Stomach (tissue), 9 donors: ENCODE results near the gene COQ8B. TPM values are rescaled to one million over a fixed set of nuclear protein-coding genes. Genes with fewer than 3 reads are reported as not detected.

ENCODE experiments used
- DNase-seq, 2 donors: peaks; one replicate each; pipeline versions ENCODE4 v3.0.0 to v3.0.0-alpha.2; 2013 to 2019
- H3K27ac ChIP-seq, 5 donors: fragments of 200-600 bp in 4 of 5; sonication (generic) in 4 of 5; one replicate each; pipeline ENCODE4 v1.5.1; 2013 to 2019; ENCODE audit warnings: mild to moderate bottlenecking in 1 of 5, moderate library complexity in 1 of 5
- H3K27me3 ChIP-seq, 3 donors: fragments of 200-600 bp; sonication (generic); one replicate each; pipeline ENCODE4 v1.5.1; 2017 to 2019; ENCODE audit warnings: mixed run types in 1 of 3
- H3K36me3 ChIP-seq, 4 donors: fragments of 200-600 bp; sonication (generic); 1 replicate in 3 of 4; 2 replicates in 1 of 4; pipeline ENCODE4 v1.5.1; 2016 to 2019
- H3K4me1 ChIP-seq, 4 donors: fragments of 200-600 bp; sonication (generic); one replicate each; pipeline ENCODE4 v1.5.1; 2016 to 2019
- H3K4me3 ChIP-seq, 4 donors: fragments of 200-600 bp; sonication (generic) in 3 of 4; one replicate each; pipeline ENCODE4 v1.5.1; 2016 to 2019; ENCODE audit warnings: mild to moderate bottlenecking in 1 of 4
- H3K9me3 ChIP-seq, 4 donors: fragments of 200-600 bp; sonication (generic); one replicate each; pipeline ENCODE4 v1.5.1; 2016 to 2019
- EP300 ChIP-seq: sonication (generic); formaldehyde crosslinking; IDR thresholded peaks from one replicate; pipeline ENCODE4 v1.6.1; 2017; ENCODE audit warnings: antibody characterized with exemption
- POLR2A ChIP-seq, 4 donors: fragments of 450-650 bp; IDR thresholded peaks; one replicate each; pipeline ENCODE4 v1.6.1; 2016; ENCODE audit warnings: antibody characterized with exemption in 4 of 4, control low read depth in 2 of 4, mild to moderate bottlenecking in 1 of 4, moderate library complexity in 1 of 4
- POLR2AphosphoS5 ChIP-seq, 3 donors: sonication (generic); formaldehyde crosslinking; IDR thresholded peaks; one replicate each; pipeline ENCODE4 v1.6.1; 2016; ENCODE audit warnings: antibody characterized with exemption in 3 of 3
- WGBS, 5 donors: extraction: QIAGEN DNeasy Blood & Tissue Kit in 3 of 5; methylation state at CpG; one replicate each; pipeline versions ENCODE4 v1.1.5 to v1.1.7; 2013 to 2018; 5-methylcytosine and 5-hydroxymethylcytosine counted together
- intact Hi-C: fragments of 100-400 bp; cut with DNase I; formaldehyde crosslinking; loops from one replicate; pipeline ENCODE4 v1.15.1; 2023; ENCODE audit warnings: low total_unique reads
- polyA plus RNA-seq, 3 donors: library from polyadenylated mRNA; stranded (reverse); fragments of 200-250 nt; gene quantifications; one replicate each; pipeline ENCODE4 v1.2.3, GENCODE V29; 2013
- total RNA-seq, 5 donors: library from RNA; depleted of rRNA; stranded (reverse); fragments of >200 nt; gene quantifications; one replicate each; pipeline versions ENCODE4 v1.1.0 to v1.2.3, GENCODE V29; 2014 to 2016
- TF ChIP-seq, protein P1 (sequence below), 7 experiments: fragments of 450-650 bp in 4 of 7; fragments of 200-600 bp in 3 of 7; sonication (generic) in 3 of 7; IDR thresholded peaks; one replicate each; pipeline ENCODE4 v1.5.1; 2016 to 2019; ENCODE audit warnings: antibody characterized with exemption in 7 of 7, control low read depth in 2 of 7, mild to moderate bottlenecking in 1 of 7
- donor health status: healthy with polysubstance abuse.
- donor health status: Bipolar disorder and iron deficiency.
- donor health status: healthy.

Gene COQ8B
- total and polyA plus RNA-seq, 8 donors, result 26.9 to 91.5 (median 41.9) TPM

DNA sequence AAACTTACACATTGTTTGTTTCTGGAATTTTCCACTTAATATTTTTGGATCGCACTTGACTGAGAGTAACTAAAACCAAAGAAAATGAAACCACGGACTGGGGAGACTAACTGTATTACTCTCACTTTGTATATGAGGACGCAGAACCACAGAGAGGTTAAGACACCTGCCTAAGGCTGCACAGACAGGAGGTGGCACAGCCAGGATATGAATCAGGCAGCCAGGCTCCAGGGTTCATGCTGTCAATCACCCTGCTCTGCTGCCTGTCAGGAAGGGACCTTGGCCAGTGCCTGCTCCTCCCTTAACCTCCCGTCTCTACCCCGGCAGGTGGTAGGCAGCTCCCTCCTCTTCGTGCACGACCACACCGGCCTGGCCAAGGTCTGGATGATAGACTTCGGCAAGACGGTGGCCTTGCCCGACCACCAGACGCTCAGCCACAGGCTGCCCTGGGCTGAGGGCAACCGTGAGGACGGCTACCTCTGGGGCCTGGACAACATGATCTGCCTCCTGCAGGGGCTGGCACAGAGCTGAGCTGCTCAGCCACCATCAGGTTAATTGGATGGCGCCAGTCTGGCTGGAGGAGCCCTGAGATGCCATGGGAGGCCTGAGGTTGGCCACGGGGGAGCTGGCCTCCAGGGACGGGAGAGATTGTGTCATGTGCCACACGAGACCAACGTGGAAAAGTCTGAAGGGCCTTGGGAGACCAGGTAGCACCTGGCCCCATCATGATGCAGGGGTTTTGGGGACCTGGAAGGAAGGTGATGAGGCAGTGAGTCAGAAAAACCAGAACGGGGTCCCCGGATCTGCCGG lies 22.5 kb upstream of the COQ8B start:
- Histone ChIP-seq H3K4me1 (peaks cover 0 to 25% (median 16%) of the 10 kb centered on the region in 4 donors), H3K36me3 (peaks cover 39 to 86% (median 75%) of the 10 kb centered on the region in 4 donors), H3K4me3 (no peak overlapping the region), H3K27ac (peak overlapping the region in 2 of 5 donors; percentile 42 to 62), H3K27me3 (no peaks in the 10 kb centered on the region), H3K9me3 (no peaks in the 10 kb centered on the region)
- intact Hi-C loops, result no loop called here
- TF ChIP-seq POLR2AphosphoS5 (IDR thresholded peaks at IDR 0.05) (no peak), POLR2A (IDR thresholded peaks at IDR 0.05) (no peak), EP300 (no peak)
- TF ChIP-seq, protein P1, sequence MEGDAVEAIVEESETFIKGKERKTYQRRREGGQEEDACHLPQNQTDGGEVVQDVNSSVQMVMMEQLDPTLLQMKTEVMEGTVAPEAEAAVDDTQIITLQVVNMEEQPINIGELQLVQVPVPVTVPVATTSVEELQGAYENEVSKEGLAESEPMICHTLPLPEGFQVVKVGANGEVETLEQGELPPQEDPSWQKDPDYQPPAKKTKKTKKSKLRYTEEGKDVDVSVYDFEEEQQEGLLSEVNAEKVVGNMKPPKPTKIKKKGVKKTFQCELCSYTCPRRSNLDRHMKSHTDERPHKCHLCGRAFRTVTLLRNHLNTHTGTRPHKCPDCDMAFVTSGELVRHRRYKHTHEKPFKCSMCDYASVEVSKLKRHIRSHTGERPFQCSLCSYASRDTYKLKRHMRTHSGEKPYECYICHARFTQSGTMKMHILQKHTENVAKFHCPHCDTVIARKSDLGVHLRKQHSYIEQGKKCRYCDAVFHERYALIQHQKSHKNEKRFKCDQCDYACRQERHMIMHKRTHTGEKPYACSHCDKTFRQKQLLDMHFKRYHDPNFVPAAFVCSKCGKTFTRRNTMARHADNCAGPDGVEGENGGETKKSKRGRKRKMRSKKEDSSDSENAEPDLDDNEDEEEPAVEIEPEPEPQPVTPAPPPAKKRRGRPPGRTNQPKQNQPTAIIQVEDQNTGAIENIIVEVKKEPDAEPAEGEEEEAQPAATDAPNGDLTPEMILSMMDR (IDR thresholded peaks at IDR 0.05), result no peak
- DNase-seq, result no peak
- WGBS, 5 donors, result 78 to 85% (median 83%) methylated on average over 13 to 22 of the region's 22 CpGs

DNA sequence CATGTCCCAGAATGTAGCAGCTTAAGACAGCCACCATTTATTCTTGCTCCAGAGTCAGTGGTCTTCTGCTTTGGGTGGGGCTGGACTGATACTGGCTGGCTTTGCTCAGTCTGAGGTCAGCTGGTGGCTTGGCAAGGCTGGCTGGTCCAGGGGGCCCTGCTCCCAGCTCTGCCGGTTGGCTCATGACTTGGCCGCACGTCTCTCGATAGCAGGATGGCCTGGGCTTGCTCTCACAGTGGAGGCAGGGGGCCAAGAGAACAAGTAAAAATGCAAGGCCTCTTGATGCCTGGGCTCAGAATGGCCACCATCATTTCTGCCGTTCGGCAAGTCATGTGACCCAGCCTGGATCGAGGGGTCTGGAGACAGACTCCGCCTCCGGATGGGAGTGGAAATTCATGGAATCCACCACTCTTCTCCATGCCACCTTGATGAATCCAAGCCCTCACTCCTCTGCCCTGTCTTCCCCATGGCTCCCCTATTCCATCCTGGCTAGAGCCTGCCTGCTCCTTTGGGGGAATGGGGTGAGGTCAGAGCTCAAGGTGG lies 20.5 kb upstream of the COQ8B start:
- no peak overlapping the region for H3K4me3 ChIP-seq
- 84 to 93% (median 86%) methylated on average over 9 of the region's 9 CpGs for WGBS, 5 donors
- no peak for DNase-seq
- intact Hi-C loops, result no loop called here
- peaks cover 58 to 93% (median 91%) of the 10 kb centered on the region in 4 donors for H3K36me3 ChIP-seq
- H3K27me3 ChIP-seq, result no peaks in the 10 kb centered on the region
- H3K27ac ChIP-seq, result peak overlapping the region in 2 of 5 donors; percentile 4 to 37
- TF ChIP-seq POLR2A (IDR thresholded peaks at IDR 0.05) (no peak), POLR2AphosphoS5 (IDR thresholded peaks at IDR 0.05) (no peak), EP300 (no peak)
- TF ChIP-seq, protein P1 (IDR thresholded peaks at IDR 0.05), result no peak
- peaks cover 0 to 25% (median 16%) of the 10 kb centered on the region in 4 donors for H3K4me1 ChIP-seq
- no peaks in the 10 kb centered on the region for H3K9me3 ChIP-seq

DNA sequence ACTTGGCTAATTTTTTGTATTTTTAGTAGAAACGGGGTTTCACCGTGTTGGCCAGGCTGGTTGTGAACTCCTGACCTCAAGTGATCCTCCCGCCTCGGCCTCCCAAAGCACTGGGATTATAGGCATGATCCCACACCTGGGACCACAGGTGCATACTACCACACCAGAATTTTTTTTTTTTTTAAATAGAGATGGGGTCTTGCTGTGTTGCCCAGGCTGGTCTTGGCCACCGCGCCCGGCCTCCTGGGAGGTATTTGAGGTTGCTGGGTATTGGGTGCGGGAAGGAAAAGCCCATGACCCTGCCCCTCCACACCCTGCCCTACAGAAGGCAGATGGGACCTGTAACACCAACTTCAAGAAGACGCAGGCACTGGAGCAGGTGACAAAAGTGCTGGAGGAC lies 20.0 kb upstream of the COQ8B start:
- peaks cover 0 to 25% (median 16%) of the 10 kb centered on the region in 4 donors for H3K4me1 ChIP-seq
- no peak overlapping the region for H3K4me3 ChIP-seq
- H3K27me3 ChIP-seq, result no peaks in the 10 kb centered on the region
- peaks cover 61 to 96% (median 94%) of the 10 kb centered on the region in 4 donors for H3K36me3 ChIP-seq
- peak overlapping the region in 2 of 5 donors; percentile 1 to 37 for H3K27ac ChIP-seq
- no peak for DNase-seq
- intact Hi-C loops, result no loop called here
- WGBS, 5 donors, result 83 to 93% (median 89%) methylated on average over 9 of the region's 9 CpGs
- no peaks in the 10 kb centered on the region for H3K9me3 ChIP-seq
- TF ChIP-seq POLR2A (IDR thresholded peaks at IDR 0.05), result no peak
- TF ChIP-seq POLR2AphosphoS5 (IDR thresholded peaks at IDR 0.05), result no peak
- no peak for TF ChIP-seq EP300
- TF ChIP-seq, protein P1 (IDR thresholded peaks at IDR 0.05), result no peak

DNA sequence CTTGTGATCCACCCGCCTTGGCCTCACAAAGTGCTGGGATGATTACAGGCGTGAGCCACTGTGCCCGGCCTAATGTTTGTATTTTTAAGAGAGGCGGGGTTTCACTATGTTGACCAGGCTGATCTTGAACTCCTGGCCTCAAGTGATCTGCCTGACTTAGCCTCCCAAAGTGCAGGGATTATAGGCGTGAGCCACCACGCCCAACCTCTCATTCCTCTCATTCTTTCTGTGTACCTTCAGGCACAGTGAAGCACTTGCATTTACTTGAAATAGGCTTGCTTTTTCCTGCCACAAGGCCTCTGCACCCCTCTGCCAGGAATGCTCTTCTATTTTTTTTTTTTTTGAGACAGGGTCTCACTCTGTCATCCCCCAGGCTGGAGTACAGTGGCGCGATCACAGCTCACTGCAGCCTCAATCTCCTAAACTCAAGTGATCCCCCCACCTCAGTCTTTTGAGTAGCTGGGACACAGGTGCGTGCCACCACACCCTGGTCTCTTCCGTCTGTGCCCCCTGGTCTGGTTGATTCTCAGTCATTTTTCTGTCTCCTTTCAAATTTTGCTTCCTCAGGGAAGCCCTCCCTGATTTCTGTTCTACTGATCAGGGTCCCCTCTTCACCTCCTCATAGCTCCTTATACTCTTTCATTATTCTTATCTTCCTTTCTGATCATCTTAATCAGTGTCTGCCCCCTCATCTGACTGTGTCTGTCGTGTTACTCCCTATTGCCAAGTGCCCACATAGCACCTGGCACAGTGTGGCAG lies 18.5 kb upstream of the COQ8B start:
- TF ChIP-seq EP300 (no peak), POLR2AphosphoS5 (IDR thresholded peaks at IDR 0.05) (peak in 1 of 3 donors; percentile 6)
- H3K9me3 ChIP-seq, result no peaks in the 10 kb centered on the region
- peaks cover 0 to 23% (median 14%) of the 10 kb centered on the region in 4 donors for H3K4me1 ChIP-seq
- H3K4me3 ChIP-seq, result no peak overlapping the region
- H3K27me3 ChIP-seq, result no peaks in the 10 kb centered on the region
- 75 to 82% (median 77%) methylated on average over 11 of the region's 11 CpGs for WGBS, 5 donors
- peaks cover 76 to 100% (median 100%) of the 10 kb centered on the region in 4 donors for H3K36me3 ChIP-seq
- H3K27ac ChIP-seq, result peak overlapping the region in 4 of 5 donors; percentile 3 to 43 (median 28)
- no peak for DNase-seq
- intact Hi-C loops, result no loop called here
